GM19468 (cell line): Measurements from ENCODE around the gene PIM3.

Experiments
- ATAC-seq: cut with Tn5 transposase; IDR thresholded peaks from one replicate; pipeline ENCODE4 v1.9.1; 2021; ENCODE audit warnings: mild to moderate bottlenecking, moderate library complexity, moderate number of reproducible peaks; ENCODE audit not compliant: unreplicated experiment; ENCODE audit errors: extremely low read depth

The PIM3 gene

GRCh38 chr22:49960159-49961004, at the start of gene PIM3:
Gene PIM3 (plus strand): TSS chr22:49960772. CDS start chr22:49960948, 176 bp downstream.
- ATAC-seq, result peak; percentile 53

DNA sequence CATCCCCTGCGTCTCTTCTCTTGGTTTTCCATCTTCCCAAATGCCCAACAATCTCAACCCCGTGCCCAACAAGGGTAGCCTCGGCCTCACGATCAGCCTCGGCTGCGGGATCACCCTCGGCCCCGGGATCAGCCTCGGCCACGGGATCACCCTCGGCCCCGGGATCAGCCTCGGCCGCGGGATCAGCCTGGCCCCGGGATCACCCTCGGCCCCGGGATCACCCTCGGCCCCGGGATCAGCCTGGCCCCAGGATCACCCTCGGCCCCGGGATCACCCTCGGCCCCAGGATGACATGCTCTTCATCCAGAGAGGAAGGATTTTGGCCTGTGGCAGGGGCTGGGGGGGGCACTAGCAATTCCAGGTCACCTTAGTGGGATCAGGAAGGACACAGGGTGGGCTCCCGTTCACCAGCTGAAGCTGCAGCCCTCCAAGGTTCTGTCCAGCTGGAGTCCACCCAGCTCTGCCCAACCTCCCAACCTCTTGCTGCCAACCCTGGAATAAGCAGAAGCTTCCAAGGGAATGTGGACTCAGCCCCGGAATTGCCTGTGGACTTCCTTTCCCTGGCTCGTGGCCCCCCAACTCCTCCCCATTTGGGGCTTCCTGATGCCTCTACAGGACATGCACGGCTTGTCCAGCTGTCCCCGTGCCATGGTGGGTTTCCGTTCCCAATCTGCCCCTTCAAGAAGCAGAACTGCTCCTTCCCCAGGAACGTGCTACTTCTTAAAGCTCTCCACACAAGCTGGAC, 48.5 kb upstream of the PIM3 start:
- no peak for ATAC-seq

DNA sequence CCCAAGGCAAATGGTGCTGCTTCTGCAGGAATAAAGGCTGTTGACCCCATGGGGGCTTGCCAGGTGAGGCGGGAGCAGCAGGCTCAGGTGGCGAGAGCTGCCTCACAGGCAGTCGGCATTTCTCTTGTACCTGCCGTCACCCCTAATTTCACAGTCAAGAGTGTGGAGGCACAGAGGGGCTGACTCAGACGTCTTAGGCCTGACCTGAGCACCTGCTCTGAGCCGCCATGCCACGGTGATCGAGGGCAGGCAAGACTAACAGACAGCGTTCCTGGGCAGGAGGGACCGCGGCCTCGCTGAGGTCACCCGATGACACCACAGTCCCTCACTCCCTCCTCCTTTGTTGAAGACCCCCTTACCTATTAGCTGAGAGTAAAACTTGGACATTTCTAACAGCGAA, 47.5 kb upstream of the PIM3 start:
- ATAC-seq, result no peak

- no peak for ATAC-seq
These were observed 47.1 kb upstream of the PIM3 start for GRCh38 chr22:49913446-49913845.

DNA sequence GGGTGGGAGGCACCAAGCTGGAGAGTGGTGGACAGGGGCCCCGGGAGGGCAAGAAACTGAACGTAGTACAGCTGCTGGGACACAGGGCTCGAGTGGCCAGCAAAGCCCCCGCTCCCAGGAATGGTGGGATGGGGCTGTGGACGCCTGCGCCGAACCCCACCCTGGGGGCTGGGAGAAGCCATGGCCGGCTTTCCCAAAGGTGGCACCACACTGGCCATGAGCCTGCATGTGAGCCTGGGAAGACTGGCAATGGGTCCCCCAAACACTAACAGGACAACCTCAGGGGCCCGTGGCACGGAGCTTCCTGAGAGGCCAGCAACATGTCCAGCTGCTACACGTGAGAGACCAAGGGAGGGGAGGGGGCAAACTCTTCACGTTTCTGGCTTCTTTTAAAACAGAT, 46.3 kb upstream of the PIM3 start:
- ATAC-seq, result no peak

GRCh38 chr22:49915610-49916009, 45.0 kb upstream of the PIM3 start:
- ATAC-seq, result no peak

DNA sequence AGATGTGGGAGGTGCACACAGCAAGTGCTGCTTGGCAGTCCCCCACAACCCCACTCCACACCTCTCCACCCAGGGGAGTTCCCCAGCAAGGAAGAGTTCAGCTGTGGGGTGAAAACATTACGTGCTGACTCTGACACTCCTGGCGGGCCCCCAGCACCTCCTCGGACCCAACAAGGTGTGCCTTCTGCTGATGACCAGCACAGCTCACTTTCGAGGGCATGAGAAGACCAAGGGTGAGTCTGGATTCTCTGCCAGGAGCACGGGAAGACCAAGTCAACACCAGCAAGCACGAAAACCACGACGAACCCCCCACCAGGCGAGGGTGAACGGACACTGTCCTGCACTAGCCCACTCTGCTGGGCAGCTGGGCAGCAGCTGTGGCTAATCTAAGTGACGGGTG, 43.7 kb upstream of the PIM3 start:
- ATAC-seq, result no peak

DNA sequence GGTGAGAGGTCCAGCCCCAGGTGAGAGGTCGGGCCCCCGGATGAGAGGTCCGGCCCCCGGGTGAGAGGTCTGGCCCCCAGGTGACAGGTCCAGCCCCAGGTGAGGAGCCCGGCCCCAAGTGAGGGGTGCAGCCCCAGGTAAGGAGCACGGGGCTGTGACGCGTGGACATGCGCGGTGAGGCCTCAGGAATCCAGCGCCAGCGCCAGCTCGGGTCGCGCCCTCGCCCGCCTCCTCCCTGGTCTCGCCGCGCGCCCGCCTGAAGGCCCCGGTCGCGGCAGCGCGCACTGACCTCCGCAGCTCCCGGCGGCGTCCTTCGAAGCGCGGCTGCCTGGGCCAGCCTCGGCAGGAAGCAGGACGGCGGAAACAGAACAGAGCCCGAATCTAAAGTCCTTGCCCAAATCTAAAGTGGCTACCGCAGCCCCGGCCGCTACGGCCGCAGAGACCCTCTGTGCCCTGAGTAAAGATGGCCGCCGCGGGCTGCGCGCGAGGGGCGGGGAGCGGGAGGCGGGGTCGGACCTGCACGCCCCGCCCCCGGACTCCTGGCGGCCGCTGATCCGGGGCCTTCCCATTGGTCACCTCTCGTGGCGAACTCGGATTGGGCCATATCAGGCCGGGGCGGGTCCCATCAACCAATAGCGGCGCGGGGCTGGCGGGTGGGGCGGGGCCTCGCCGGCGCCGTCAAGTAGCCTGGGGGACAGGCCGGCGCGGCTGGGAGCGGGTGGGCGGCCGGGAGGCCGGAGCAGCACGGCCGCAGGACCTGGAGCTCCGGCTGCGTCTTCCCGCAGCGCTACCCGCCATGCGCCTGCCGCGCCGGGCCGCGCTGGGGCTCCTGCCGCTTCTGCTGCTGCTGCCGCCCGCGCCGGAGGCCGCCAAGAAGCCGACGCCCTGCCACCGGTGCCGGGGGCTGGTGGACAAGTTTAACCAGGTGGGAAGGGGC, 42.3 kb upstream of the PIM3 start, which contains the start of the genes ALG12 and CRELD2:
ALG12 (minus strand) TSS at position 465 of the 937 bp plus-strand sequence. CDS start 4,673 bp downstream, outside the sequence.
CRELD2 (plus strand) TSS at position 661 of the 937 bp plus-strand sequence; CDS start at position 797, 136 bp downstream.
- ATAC-seq, result peak; percentile 62

GRCh38 chr22:49918911-49919881, 41.4 kb upstream of the PIM3 start:
- ATAC-seq, result no peak

DNA sequence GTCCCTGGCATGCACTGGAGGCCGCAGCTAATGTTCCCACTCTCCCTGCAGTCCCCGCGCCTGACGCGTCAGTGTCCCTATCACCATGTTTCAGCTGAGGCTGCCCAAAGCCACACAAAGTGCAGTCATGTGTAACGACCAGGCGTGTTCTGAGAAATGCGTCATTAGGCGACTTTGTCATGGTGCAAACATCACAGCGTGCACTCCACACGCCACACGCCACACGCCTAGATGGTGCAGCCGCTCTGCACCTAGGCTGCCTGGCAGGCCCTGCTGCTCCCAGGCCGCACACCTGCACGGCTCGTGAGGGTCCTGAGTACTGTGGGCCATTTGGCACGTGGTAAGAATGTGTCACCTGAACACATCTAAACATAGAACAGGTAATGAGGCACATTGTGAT, 39.7 kb upstream of the PIM3 start:
- ATAC-seq, result no peak

DNA sequence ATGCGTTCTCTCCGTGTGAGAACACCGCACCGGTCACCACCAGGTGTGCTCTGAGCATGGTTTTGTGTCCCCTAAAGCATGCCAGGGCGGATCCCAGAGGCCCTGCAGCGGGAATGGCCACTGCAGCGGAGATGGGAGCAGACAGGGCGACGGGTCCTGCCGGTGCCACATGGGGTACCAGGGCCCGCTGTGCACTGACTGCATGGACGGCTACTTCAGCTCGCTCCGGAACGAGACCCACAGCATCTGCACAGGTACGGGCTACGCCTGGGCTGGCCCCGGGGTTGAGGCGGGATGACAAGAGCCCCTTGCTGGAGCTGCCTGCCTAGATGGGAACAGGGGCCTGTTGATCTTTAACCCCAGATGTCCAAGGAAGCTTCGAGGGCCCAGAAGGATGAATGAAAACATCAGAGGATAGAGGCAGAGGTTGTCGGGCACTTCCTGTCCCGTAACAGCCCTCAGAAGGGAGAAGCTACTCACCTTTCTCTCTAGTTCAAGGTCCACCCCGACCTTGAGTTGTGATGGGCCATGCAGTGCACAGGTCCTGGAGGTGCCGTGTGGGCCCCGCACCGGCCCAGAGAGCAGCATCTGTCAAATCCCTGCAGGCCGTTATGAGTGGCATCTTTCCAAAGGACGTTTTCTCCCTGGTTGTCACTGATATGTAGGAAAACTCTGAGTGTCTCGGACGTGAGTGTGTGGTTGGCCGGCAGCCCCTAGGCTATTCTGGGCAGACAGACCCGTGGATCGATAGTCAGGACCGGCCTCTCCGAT, 38.9 kb upstream of the PIM3 start:
- ATAC-seq, result no peak

DNA sequence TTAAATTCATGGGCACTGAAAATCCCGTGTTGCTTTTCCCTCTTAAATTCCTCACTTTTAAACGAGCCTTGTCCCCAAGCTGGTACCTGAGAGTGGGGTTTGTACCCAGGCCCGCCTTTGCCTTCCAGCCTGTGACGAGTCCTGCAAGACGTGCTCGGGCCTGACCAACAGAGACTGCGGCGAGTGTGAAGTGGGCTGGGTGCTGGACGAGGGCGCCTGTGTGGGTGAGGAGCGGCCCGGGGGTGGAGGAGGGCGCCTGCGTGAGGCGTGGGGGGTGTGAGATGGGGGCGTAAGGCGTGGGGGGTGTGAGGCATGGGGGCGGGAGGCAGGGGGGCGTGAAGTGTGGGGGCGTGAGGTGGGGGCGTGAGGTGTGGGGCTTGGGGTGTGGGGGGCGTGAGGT, 38.1 kb upstream of the PIM3 start:
- no peak for ATAC-seq

DNA sequence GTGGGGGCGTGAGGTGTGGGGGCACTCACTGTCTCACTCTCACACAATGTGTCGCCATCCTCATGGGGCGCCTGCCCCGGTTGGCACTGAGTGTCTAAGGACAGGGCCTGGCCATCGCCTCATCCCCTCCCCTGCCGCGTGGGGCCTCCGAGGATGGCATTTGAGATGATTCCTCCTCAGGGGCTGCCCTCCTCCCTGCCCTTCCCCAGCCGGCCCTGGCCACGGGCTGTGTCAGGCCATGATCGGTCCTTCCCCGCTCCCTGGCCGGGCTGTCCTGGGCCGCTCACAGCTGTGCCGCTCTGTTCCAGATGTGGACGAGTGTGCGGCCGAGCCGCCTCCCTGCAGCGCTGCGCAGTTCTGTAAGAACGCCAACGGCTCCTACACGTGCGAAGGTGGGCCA, 37.6 kb upstream of the PIM3 start:
- ATAC-seq, result no peak

GRCh38 chr22:49923445-49923844, 37.1 kb upstream of the PIM3 start:
- ATAC-seq, result no peak

GRCh38 chr22:49924113-49924833, 36.3 kb upstream of the PIM3 start:
- ATAC-seq, result no peak

DNA sequence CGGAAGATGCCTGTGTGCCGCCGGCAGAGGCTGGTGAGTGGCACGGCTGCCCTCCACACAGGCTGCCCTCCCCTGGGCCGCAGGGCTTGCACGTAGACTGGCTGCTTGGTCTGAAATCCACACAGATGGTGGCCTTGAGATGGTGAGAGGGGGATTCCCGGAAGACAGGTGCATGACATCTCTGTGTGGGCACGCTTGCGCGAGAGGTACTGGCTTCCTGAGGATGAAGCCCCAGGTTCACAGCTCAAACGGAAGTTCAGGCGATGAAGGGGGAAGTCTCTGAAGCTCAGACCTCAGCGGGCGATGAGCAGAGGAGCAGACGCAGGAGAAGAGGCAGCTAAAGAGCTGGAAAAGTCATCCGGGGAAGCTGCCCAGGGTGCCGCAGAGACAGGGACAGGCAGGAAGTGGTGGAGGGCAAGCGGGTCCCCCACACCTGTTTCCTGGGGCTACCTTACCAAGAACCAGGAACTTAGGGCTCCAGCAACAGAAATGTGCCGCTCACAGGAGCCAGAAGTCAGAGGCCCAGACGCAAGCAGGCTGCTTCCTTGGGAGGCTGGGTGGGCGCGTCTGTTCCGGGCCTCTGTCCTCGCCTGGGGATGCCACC, 34.9 kb upstream of the PIM3 start:
- ATAC-seq, result no peak

GRCh38 chr22:49926916-49927315, 33.7 kb upstream of the PIM3 start:
- no peak for ATAC-seq
